ENCODE results near the gene INO80. TPM values are rescaled to one million over a fixed set of nuclear protein-coding genes. Genes with fewer than 3 reads are reported as not detected.

The INO80 gene
- total RNA-seq, 1 donor from 2014 or later: 31.7 TPM

DNA sequence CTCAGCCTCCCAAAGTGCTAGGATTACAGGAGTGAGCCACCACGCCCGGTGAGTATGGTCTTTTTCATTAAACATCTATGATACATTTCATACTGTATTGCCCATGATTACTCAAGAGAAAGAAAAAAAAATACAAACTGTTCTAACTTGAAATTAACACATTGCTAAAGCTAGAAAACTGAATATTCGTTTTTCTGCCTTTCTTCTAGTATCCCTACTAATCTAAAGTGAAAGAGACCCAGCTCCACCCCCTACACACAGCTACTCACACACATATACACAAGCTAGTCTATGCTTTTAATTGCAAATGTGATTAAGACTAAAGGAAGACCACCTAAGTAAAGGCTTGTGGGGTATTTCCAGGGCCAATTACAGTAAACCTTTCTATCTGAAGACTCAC lies 43.1 kb downstream of the INO80 start:
- no peaks in the 10 kb centered on the region for H3K9me3 ChIP-seq
- H3K27ac ChIP-seq: no peak overlapping the region
- DNase-seq (ENCODE audit: extremely low spot score in 2 of 2): no peak
- H3K4me1 ChIP-seq: no peaks in the 10 kb centered on the region
- H3K36me3 ChIP-seq: peaks cover 0 to 81% of the 10 kb centered on the region in 2 donors
- intact Hi-C loops (cut with DNase I): no loop called here
- no peak overlapping the region for H3K4me3 ChIP-seq
- no peaks in the 10 kb centered on the region for H3K27me3 ChIP-seq
- TF ChIP-seq POLR2AphosphoS5 (IDR thresholded peaks at IDR 0.05; ENCODE audit: insufficient read depth in 1 of 2, low read depth in 1 of 2): no peak
- no peak for TF ChIP-seq CTCF (IDR thresholded peaks at IDR 0.05)
- TF ChIP-seq POLR2A (IDR thresholded peaks at IDR 0.05): no peak

DNA sequence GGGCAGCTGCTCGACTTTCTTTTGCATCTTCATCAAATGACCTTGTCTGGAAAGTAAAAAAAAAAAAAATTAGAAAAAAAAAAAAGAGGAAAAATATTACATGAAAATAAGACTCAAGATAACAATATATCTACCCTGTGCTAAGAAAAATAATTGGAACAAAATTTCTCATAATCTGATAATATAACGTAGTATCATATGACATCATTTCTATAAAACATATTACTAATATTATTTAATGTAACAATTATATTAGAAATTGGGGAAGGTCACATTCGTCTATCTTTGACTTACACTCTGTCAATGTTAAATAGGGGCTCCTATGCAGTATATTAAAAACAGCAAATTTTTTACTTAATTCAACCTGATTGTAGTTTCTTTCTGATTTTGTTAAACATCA lies 44.1 kb downstream of the INO80 start:
- peaks cover 0 to 81% of the 10 kb centered on the region in 2 donors for H3K36me3 ChIP-seq
- H3K4me1 ChIP-seq: no peaks in the 10 kb centered on the region
- H3K27me3 ChIP-seq: no peaks in the 10 kb centered on the region
- no peaks in the 10 kb centered on the region for H3K9me3 ChIP-seq
- TF ChIP-seq POLR2A (IDR thresholded peaks at IDR 0.05) (no peak), POLR2AphosphoS5 (IDR thresholded peaks at IDR 0.05; ENCODE audit: insufficient read depth in 1 of 2, low read depth in 1 of 2) (no peak), CTCF (IDR thresholded peaks at IDR 0.05) (no peak)
- H3K4me3 ChIP-seq: no peak overlapping the region
- no peak overlapping the region for H3K27ac ChIP-seq
- no peak for DNase-seq (ENCODE audit: extremely low spot score in 2 of 2)
- intact Hi-C loops (cut with DNase I): no loop called here

DNA sequence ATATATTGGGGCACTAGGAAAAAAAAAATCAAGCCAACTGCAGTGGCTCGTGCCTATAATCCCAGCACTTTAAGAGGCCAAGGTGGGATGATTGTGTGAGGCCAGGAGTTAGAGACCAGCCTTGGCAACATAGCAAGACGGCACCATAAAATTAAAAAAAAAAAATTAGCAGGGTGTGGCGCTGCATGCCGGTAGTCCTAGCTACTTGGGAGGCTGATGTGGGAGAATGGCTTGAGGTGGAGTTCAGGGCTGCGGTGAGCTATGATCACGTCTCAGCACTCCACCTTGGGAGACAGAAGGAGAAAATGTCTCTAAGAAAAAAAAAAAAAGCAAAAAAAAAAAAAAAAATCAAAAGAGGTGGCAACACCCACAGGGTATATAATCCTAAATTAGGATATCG lies 49.6 kb downstream of the INO80 start:
- Histone ChIP-seq H3K36me3 (peaks cover 0 to 85% of the 10 kb centered on the region in 2 donors), H3K9me3 (peaks cover 12% of the 10 kb centered on the region), H3K27me3 (no peaks in the 10 kb centered on the region), H3K4me1 (no peaks in the 10 kb centered on the region), H3K27ac (no peak overlapping the region), H3K4me3 (no peak overlapping the region)
- TF ChIP-seq POLR2AphosphoS5 (IDR thresholded peaks at IDR 0.05; ENCODE audit: insufficient read depth in 1 of 2, low read depth in 1 of 2) (no peak), CTCF (IDR thresholded peaks at IDR 0.05) (no peak), POLR2A (IDR thresholded peaks at IDR 0.05) (no peak)
- intact Hi-C loops (cut with DNase I): no loop called here
- DNase-seq (ENCODE audit: extremely low spot score in 2 of 2): no peak

- Histone ChIP-seq H3K9me3 (peaks cover 14% of the 10 kb centered on the region), H3K27ac (no peak overlapping the region), H3K27me3 (no peaks in the 10 kb centered on the region), H3K36me3 (peaks cover 0 to 76% of the 10 kb centered on the region in 2 donors), H3K4me3 (no peak overlapping the region), H3K4me1 (no peaks in the 10 kb centered on the region)
- DNase-seq (ENCODE audit: extremely low spot score in 2 of 2): no peak
- intact Hi-C loops (cut with DNase I): no loop called here
- no peak for TF ChIP-seq CTCF (IDR thresholded peaks at IDR 0.05)
- TF ChIP-seq POLR2A (IDR thresholded peaks at IDR 0.05): no peak
- no peak for TF ChIP-seq POLR2AphosphoS5 (IDR thresholded peaks at IDR 0.05; ENCODE audit: insufficient read depth in 1 of 2, low read depth in 1 of 2)
Measured at GRCh38 chr15:41061667-41062066, 54.4 kb downstream of the INO80 start.

DNA sequence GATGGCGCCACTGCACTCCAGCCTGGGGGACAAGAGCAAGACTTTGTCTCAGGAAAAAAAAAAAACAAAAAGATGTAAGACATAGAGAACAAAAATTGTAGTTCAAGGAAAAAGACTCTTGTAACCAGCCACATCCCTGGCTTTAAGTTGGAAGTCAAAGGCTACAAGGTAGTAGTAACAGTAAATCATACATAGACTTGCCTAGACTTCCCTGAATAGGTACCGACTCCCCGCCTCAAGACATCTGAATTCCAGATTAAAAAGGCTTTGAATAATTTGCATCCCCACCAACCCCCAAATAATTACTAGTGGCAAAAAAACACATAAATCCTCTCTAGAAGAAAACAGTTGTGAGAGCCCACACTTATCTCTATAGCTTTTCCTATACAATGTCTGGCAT lies 55.6 kb downstream of the INO80 start:
- Histone ChIP-seq H3K27ac (no peak overlapping the region), H3K9me3 (peaks cover 14% of the 10 kb centered on the region), H3K4me3 (no peak overlapping the region), H3K36me3 (peaks cover 0 to 83% of the 10 kb centered on the region in 2 donors), H3K4me1 (no peaks in the 10 kb centered on the region), H3K27me3 (no peaks in the 10 kb centered on the region)
- no peak for DNase-seq (ENCODE audit: extremely low spot score in 2 of 2)
- intact Hi-C loops (cut with DNase I): no loop called here
- TF ChIP-seq POLR2AphosphoS5 (IDR thresholded peaks at IDR 0.05; ENCODE audit: insufficient read depth in 1 of 2, low read depth in 1 of 2): no peak
- TF ChIP-seq CTCF (IDR thresholded peaks at IDR 0.05): no peak
- no peak for TF ChIP-seq POLR2A (IDR thresholded peaks at IDR 0.05)

All from vagina (tissue), 2 donors.